ENCODE data around the gene PERP.
"Not testable (repeated sequence)": the region's sequence is repeated elsewhere in the genome, so short reads cannot be mapped to it uniquely, and the experiment has no call there.

The PERP gene

GRCh38 chr6:138107078-138107751, at the start of gene PERP:
Gene PERP (minus strand): TSS chr6:138107419. CDS start chr6:138107340, 79 bp downstream.
- DNase-seq: peak; percentile 20

DNA sequence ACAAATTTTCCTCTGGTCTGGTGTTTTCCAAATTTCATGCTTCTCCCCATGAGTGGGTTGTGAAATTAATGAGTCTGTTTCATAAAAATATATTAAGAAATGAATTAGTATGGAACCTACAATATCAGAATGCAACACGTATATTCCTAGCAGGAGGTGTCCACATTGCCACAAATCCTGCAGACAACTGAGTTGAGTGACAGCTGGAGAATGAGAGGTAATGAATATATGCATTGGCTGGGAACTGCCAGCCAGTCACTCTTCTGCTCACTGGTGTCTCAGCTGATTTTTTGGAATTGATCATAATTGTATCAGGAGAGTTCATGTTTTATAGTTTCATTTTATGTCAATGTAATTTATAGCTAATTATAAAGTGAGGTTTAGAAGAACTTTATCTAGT, 48.2 kb upstream of the PERP start:
- DNase-seq: no peak

DNA sequence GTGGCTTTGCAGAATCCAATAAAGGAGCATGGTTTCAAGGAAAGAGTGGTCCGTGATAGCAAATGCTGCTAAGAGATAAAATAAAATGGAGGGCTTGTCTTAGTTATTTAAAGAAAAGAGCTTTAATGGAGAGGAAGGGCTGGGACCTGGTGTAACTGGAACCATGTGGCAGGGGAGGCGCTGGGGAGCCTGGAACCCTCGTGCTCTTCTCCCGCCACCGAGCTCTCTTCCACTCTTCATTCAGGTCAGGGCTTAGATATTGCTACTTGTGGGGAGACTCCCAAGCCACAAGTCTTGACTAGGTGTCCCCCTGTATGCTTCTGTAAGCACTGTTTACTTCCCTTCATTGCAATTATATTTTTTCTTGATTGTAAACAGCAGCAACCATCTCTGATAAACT, 39.3 kb upstream of the PERP start:
- DNase-seq: no peak

- no peak for DNase-seq
These were observed 38.2 kb upstream of the PERP start for GRCh38 chr6:138145402-138145801.

DNA sequence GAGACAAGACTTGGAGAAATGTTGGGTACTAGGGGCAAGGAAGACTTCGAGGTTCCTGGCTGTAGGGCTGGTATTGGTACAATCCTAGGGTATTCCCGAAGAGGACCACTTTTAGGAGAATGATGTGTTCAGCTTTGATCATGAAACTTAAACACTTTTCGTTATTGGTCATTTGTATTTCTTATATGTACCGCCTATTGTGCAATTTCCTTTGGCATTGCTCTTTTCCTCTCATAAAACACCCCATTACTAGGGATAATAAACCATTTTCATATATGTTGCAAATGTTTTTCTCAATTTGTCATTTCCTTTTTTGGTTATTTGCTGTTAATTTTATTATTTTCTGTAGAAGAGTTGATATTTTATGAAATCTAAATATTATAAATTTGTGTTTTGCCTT, 35.6 kb upstream of the PERP start:
- no peak for DNase-seq

DNA sequence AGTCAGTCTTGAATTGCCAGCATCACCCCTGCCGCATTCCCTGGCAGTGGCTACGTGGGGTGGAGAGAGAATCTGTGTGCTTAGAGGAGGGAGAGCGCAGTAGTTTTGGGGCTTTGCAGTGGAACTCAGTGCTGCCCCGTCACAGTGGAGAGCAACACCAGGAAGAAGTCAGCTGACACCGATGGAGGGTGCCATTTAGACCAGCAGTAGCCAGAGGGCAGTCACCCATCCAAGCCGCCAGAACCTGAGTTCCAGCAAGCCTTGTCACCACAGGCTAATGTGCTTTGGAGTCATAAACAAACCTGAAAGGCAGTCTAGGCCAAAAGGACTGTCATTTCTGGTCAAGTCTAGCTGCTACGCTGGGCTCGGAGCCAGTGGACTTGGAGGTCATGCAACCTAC, 22.0 kb upstream of the PERP start:
- DNase-seq: no peak

DNA sequence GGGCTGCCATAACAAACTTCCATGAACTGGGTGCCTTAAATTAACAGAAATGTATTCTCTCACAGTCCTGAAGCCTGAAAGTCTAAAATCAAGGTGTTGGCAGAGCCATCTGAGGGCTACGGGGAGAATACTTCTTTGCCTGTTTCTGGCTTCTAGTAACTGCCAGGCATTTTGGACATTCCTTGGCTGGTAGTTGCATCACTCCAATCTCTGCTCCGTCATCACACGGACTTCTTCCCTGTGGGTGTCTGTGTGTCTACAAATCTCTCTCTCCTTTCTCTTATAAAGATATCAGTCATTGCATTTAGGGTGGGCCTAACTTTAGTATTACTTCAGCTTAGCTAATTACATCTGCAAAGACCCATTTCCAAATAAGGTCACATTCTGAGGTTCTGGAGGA, 20.9 kb upstream of the PERP start:
- DNase-seq: no peak

GRCh38 chr6:138124096-138124495, 16.9 kb upstream of the PERP start:
- no peak for DNase-seq

- no peak for DNase-seq
These were observed 12.8 kb upstream of the PERP start for GRCh38 chr6:138119976-138120375.

- DNase-seq: not testable (repeated sequence)
These were observed 12.0 kb upstream of the PERP start for GRCh38 chr6:138119229-138119628.

DNA sequence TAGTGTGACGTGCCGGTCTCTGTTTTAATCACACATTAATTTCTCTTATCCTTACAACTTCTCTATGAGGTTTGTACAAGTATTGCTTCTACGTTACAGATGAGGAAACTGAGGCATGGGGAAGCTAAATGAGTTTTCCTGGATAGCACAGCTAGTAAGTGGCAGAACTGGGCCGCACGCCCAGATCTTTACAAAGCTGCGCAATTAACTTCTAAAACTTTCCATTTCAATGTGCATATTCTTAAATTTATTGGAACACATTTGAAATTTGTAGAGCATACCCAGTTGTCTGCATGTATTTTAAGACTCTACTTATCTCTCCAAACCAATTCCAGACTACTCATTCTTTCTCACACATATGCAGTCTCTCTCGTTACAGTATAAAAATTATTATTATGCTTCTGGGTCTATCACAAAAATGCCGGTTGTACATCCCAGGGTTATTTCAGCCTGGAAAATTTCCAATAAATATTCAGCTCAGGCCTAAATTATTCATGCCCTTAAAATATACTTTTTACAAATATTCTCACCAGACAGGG, 10.2 kb upstream of the PERP start:
- DNase-seq: no peak

DNA sequence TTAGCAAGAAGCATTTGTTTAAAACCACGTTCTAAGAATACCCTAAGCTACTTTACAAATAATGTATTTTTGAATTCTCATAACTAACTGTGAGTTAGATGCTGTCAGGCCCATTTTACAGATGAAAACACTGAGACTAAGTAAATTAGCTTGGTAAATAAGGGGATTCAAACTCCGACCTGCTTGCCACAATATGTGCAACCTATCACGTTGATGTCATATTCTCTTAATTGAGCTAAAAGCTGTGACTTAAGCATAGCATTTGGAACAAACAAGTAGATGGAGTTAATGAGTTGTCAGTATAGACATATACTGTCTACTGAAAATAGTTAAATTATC, 9.4 kb upstream of the PERP start:
- no peak for DNase-seq

- peak; percentile 64 for DNase-seq
These were observed 8.8 kb upstream of the PERP start for GRCh38 chr6:138115877-138116660.

DNA sequence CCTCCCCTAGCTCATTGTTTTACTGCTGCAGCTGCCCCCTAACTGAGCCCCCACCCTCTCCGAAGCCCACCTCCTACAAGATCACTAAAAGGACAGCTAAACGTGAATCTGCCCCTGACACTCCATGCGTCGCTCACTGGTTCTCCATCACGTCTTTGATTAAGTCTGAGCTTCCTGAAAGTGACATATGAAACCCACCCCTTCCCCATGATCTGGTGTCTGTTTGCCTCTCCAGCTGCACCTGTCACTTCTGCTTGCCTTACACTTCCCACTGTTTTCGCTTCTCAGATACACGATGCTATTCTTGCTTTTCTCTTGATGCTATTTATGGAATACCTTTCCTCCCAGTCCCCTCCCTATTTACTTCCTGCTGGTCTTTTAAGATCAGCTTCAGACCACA, 8.0 kb upstream of the PERP start:
- DNase-seq: no peak

GRCh38 chr6:138113588-138114210, 6.5 kb upstream of the PERP start:
- DNase-seq: no peak

DNA sequence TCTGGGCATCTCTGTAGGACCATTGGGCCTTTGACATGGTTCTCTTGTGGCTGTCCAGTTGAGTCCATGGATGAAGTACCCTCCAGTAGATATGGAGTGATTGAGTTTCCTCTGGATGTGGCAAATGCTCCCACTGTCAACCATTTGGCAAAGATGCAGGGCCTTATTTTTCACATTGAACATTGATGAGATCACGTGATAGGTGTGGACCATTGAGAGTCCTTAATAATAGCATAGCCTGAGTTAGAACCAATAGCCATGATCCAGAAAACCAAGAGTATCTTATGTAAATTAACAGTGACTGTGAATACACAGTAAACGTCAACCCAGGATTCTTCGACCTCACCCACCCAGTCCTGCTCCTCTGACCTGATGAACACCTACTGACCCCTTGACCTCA, 3.0 kb upstream of the PERP start:
- DNase-seq: no peak

- DNase-seq: peak; percentile 33
These were observed 2.1 kb upstream of the PERP start for GRCh38 chr6:138109042-138109997.

GRCh38 chr6:138107752-138108592, 753 bp upstream of the PERP start:
- DNase-seq: no peak

DNA sequence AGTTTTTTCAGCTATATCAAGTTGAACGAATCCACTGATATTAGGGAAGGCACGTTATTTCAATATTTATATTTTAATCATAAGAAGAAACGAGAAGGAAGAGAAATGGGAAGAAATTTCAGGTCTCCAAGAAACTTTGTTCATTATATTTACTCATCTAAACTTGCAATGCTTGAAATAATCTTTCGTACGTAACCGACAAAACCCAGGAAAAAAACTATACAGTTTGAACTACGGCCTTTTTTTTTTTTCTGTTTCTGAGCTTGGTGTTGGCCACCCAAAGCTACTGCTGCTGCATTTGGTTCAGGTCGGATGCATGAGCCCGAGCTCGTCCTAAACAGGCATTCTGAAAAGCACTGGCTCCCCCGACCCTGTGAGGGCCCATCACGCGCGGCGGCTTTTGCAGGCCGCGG, 548 bp downstream of the PERP start:
- no peak for DNase-seq

GRCh38 chr6:138105880-138106664, 1.1 kb downstream of the PERP start:
- DNase-seq: no peak

DNA sequence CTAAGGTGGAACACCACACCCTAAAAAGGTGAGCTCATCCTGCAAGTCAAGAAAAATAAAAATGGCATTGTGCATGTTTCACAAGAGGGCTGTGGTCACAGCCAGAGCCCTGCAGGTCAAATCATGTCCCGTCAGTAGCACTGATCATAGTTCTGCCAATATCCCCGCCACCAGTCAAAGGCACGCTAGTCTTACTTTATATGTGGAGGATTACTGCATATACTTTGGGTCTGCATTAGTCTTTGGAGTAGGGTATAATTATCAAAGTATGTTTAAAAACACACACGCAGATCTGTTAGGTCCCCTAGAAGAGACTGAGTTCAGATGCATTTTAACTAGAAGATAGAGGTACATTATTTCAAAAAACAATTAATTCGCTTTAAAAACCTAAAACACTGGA, 1.8 kb downstream of the PERP start:
- DNase-seq: no peak

All from amniotic stem cell (primary cell).